HL-60/S4 (cell line): ENCODE measurements around the gene NLGN1.

Source experiments
- in situ Hi-C: fragments of 300-500 bp; cut with MboI; formaldehyde crosslinking; loops from 2 replicates; pipeline ENCODE4 v1.14.3; 2022; ENCODE audit warnings: low sequenced_read_pairs

Gene NLGN1

DNA sequence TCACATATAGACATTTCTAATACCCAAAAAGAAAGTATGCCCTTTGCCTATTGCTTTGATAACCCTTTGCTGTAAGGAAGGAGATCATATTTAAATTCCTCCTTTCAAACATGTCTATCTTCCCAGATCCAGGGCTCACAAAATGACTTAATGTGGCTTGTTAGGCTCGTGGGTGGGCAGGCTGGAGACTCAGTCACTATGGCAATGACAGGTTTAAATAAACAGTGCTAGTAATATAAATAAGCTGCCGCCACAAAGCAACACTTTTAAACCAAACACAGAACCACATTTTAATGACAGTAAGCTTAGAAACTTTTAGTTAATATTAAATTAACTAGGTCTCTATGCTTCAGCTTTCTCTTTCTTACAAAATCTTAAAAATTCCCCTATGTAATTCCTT lies 845.6 kb downstream of the NLGN1 start:
- in situ Hi-C loops: no loop called here

DNA sequence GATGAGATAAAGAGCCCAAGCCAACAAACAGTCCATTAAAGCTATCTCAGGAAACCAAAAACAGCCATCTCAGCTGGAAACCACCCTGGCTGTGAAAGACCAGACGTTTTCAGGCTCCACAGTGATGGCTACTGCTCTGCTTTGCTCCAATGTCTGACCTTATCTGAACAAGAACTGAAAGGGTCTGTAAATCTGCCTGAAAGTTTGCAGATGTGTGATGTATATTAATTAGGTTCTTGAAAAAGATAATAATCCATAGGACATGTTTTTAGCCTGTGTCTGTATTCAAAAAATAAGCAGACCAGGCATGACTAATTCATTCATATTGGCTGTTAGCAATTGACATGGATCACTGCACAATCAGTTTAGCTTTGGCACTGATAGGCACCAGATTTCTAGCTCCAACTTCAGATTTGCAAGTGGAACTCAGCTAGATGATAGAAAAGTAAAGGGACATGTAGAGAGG lies 850.2 kb downstream of the NLGN1 start:
- in situ Hi-C loops: no loop called here

DNA sequence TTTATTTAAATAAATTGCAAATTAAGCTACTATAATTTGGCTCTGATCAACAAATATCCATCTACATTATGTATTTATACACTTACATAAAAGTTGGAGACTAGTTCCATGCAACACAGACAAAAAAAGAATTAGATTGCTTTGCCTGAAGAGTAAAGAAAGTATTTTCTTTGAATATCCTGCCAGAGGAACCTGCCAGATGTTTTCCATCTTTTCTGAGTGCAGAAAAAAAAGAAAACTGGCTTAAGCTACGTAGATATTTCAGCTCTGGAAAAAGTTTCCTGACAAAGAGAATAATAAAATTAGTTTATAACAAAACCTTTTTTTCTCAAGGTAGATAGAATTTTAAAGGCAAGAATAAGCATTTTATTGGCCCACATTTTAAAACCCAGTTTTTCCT lies 854.1 kb downstream of the NLGN1 start:
- in situ Hi-C loops: no loop called here

DNA sequence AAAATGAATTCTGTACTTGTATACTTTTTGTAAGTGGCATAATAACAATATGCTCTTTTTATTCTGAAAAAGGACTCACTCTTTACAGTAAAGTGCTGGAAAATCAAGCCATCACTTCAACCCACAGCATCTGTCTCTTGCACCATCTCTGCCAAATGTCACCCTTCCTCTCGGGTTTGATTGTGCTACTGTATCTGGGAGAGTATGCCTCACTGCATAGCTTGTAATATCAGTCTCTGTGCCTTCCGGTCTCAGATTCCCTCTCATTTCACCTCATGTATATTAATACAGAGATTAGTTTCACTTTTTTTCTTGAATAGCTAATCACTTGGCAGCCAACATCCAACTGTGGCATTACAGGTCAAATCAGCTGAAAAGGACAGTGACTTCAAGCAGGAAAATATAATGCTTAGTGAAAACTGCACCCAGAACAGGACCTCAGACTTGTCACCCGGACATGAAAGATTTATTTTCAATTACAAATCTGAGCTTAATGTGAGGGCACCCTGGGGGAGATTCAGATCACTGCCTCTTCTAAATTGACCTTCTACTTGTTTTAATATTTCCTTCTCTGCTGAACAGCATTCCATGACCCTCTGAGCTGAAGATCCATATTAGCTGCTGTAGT lies 855.8 kb downstream of the NLGN1 start:
- in situ Hi-C loops: no loop called here

DNA sequence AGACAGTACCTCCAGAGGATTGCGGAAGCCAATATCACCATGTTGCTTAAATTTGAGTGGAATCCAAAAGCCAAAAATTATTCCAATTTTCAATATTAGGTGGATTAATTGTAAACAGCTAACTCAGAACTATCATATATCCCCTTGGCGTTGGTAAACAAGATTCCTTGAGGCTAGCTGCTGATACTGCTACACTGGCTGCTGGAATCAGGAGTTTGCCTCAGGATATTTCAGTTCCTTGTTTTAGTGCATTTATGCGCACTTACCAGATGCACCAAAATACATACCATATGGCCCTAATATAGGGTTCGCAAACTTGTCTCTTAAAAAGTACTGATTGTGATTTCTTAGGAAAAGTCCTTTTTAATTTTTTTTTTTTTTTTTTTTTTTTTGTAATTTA lies 856.4 kb downstream of the NLGN1 start:
- in situ Hi-C loops: no loop called here

DNA sequence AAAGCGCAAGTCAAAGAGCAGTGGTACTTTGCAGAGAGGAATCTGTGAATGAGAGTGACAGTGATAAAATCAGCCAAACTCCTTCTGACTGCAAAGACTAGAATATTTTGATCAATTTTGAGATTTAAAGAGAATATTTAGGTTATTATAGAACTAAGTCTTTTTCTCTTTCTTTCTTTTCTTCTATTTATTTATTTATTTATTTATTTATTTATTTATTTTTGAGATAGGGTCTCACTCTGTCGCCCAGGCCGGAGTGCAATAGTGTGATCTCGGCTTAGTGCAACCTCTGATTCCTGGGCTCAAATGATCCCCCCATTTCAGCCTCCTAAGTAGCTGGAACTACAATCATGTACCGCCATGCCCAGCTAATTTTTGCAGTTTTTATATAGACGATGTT lies 857.9 kb downstream of the NLGN1 start:
- in situ Hi-C loops: no loop called here

DNA sequence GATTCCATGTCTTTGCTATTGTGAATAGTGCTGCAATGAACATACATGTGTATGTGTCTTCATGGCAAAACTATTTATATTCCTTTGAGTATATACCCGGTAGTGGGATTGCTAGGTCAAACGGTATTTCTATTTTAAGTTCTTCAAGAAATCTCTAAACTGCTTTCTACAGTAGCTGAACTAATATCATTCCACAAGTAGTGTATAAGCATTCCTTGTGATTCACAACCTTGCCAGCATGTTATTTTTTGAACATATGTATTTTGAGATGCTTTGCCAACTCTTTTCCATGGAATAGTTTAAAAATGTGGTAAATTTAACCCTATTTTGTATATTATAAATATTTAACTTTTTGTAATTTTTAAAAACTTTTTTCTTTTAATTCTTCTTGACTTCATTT lies 868.9 kb downstream of the NLGN1 start:
- in situ Hi-C loops: no loop called here

DNA sequence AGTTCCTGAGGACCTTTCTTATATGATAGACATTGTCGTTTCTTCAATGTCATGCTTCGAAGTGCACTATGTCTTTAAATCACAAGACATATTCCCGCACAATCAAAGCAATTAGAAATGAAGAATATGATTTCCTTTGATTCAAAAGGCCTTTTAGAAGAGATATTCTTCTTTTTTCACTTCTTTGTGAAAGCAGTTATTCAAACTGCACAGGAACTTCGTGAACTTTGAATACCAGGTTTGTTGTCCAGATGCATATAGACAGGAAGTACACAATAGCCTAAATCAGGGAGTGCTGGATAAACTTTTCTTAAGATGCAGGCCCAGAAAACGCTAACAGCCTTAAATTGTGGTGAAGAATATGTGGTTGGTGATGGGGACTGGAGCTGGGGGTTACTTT lies 870.5 kb downstream of the NLGN1 start:
- in situ Hi-C loops: no loop called here

DNA sequence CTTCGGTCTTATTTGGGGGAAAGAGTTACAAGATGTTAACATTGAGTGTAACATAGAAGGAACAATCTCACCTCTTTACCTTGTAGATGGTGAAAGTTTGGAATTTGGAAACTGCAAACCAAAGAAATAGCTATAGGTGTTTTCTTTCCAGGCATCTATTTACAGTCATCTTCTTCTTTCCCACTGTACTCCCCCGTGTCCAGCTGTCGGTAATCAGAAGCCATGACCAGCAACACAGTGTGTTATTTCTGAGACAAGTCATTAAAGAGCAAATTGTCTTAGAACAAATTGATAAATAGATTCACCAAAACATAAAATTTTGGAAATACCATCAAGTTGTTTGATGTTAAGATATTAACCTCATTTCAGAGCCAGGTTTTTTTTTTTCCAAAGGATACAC lies 871.0 kb downstream of the NLGN1 start:
- in situ Hi-C loops: no loop called here

DNA sequence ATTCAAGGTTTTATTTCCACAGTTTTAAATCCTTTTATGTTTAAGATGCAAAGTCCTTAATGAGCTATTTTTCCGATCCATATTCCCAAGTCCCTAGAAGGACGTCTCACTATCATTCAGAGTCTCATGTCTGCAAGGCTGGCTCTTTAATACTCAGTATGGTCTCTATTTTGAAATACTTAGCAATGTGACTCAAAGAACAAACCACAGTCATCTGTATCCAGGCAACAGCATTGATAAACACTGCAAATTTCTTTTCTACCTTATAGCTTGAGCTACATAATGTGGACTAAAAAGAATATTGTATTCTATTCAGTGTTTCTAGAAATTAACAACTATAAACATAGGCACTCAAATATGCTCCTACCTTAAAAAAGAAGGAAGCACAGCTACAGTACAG lies 873.3 kb downstream of the NLGN1 start:
- in situ Hi-C loops: no loop called here

DNA sequence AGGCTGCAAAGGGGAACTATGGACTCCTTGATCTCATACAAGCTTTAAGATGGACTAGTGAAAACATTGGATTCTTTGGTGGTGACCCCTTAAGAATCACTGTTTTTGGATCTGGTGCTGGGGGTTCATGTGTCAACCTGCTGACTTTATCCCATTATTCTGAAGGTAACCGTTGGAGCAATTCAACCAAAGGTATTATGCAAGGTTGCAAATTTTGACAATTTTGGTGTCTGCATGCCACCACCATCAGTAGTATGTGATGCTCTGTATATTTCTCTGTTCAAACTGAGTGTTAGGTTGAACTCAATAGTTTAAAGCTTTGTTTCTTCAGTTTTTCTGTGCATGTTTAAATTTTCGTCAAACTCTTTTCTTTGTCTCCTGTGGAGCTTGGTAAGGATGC lies 877.8 kb downstream of the NLGN1 start:
- in situ Hi-C loops: no loop called here

DNA sequence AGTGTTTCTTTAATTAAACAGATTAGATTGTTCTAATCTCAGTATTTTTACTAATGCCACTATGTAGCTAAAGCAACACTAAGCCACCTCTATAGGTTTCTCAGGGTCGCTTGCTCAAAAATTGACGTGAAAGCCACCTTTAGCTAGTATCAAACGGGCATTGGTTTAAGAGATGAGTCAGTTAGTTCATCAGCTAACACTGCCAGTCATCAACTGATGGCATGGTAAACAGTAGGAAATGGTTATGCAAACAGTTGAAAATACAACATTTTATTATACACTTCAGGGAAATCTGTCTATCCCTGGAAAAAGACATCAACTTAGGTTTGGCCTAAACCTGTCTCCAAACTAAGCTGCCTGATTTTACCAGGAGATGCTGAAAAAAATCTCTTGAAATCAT lies 879.3 kb downstream of the NLGN1 start:
- in situ Hi-C loops: no loop called here

DNA sequence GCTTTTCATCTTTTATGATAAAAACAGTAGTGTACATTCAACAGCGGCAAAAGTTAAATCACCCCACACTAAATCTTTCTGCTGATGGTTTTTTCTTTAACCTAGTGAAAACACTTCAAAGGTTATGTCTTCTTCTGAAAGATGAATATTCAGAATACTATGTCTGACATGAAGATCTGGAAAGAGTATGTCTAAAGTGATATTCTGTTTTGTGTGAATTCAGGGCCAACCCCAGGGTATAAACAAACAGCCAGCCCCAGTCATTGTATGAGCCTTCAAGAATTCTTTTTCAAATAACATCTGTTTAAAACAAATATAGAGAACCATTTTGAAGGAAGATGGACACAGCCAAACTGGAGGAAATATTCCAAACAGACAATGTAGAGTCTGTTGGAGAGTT lies 880.5 kb downstream of the NLGN1 start:
- in situ Hi-C loops: no loop called here

DNA sequence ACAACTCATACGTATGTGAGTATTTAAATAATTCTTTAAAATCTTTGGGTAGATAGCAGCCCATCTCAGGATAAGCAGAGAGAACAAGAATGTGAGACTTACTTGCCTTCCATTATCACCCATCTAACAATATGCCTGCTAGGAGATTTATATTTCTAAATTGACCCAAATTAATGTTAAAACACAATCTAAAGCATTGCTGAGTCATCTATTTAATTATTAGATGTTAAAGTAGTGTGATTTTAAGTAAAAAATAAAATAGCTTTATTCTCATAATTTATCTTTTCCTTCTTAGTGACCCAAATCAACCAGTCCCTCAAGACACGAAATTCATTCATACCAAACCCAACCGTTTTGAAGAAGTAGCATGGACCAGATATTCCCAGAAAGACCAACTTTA lies 882.6 kb downstream of the NLGN1 start:
- in situ Hi-C loops: no loop called here

DNA sequence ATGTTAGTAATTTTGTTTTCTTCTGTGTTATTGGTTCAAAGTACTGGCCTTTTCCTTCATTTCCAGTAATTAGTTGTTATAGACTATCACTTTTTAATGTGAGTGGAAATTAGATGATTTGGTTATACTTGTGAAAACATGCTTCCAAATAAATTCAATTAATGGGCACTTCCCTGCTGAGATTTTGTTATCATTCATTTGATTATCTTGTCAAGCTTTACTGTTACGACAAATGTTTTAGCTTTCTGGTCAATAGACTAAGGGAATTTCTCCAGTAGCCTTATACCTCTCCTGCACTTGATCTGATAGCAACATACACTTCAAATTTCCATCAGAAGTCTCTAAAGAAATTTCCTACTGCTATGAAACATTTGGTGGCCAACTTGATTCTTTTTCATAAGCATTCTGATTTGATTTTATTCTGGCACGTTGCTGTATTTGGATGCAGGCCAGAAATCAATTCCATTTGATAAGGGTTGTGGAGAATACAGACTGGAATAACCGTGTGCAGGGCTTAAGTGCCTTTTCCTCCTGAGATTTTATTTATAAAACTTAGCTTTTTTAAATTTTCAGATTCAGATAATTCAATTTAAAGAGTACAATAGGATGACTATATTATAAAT lies 887.8 kb downstream of the NLGN1 start:
- in situ Hi-C loops: no loop called here

DNA sequence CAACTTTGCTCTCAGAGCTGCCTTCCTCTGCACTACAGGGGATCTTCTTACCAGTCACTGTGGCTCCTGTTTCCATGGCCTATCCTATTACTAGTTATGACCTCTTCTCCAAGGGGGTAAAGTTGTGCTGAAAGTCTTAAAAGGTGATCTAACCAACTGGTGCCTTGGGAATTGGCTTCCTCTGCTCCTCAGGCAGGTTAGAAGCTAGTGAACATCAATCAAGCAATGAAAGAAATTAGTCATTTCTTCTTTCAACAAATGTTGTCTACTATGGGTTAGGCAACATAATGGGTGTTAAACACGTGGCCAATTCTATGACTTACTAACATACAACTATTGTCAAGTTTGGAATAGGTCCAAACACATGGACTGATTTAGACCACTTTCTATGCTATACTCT lies 890.2 kb downstream of the NLGN1 start:
- in situ Hi-C loops: no loop called here

DNA sequence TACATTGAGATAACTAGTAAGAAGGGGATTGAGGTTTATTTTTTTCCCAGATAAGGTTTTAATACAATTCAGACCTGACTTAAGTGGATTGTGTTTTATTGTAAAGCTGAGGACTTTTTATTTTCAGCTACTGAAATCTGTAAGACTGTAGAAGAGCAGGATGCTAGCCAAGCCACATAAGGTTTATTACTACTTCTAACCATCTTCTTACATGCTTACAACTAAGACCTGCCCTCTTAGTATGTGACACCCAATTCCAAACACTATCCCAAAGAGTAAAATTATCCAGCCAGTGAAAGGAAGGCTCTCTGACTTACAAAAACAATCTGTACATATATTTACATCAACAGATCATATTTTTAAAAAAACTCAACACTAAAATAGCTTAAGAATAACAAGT lies 897.1 kb downstream of the NLGN1 start:
- in situ Hi-C loops: no loop called here

DNA sequence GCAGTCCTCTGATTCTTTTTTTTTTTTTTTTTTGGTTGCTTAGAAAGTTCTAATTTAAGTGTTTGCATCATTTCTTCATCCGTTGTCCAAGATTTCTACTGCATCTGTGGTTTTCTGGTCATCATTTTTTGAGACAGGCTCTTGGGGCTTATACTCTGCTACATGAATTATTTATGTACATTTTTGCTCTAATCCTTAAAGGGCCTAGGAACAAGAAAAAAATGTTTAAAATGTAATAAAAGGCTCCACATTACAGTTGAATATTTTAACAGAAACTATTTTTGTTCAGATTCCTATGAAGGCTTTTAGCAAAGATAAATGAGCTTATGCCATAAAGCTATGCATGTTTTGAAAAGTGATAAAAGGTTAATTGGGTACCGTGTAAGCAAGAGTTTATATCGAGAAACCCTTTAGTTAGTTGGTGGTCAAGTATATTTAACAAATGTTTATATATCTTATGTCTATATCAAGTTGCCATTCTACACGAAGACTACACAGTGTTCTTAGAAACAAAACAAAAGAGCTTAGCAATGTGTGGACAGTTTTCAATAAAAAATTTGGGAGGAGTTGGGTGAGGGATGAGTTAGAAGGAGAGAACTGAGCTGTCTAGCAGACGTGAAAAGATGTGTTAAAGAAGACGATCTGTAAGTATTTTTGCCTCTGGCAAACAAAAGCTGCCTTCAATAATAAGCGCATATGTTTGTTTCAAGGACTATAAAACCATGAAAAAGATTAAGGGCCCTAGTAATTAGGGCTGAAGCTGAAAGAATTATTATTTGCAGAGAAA lies 898.0 kb downstream of the NLGN1 start:
- in situ Hi-C loops: no loop called here

DNA sequence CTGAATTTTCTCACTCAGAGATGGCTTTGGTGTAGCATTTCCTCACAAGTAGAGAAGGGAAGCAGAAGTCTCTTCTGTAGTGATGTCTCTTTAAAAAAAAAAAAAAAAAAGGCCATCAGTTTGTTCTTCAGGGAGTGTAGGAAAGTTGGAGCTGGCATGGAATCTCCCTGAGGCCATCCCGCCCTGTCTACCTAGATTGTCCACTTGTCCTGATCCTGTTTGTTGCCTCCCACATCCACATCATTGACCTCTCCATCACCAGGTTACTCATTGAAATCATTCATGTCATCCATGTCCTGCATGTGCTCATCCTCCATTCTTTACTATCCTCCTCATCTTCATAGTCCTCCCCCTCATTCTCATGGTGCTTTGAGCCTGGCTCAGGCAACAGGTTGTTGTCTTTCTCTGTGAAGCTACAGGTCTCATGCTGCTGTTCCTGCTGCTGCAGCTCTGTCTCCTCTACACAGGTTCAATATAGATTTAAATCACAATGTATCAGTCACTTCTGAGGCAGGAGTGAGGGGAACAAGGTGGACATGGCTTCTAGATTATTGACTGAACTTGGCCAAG lies 905.3 kb downstream of the NLGN1 start:
- in situ Hi-C loops: no loop called here

DNA sequence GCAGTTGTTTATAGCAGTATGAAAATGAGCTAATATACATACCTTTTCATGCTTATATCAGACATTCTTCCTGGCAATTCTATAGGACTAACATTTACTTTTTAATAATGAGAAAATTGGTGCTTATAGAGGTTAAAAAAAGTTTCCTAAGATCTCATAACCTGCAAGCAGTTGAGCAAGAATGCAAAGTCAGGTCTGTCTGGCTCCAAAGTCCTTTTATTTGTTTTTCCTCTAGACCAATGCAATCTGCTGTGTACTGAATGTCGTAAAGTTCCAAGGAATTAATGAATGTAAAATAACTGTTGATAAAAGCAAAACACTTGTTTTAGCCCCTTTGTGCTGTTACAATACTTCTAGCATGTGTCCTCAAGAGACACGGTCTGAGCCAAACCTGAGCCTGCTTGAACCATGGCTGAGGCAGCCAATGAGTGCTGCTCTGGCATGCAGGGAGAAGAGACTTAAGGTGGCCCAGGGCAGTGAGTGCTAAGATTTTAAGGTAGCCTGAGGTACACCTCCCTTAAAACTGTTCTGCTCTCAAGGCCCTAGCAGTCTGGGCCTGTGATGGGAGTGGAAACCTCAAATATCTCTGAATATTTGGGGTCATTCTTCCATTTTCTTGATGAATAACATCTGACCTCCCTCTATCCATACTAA lies 906.5 kb downstream of the NLGN1 start:
- in situ Hi-C loops: no loop called here

DNA sequence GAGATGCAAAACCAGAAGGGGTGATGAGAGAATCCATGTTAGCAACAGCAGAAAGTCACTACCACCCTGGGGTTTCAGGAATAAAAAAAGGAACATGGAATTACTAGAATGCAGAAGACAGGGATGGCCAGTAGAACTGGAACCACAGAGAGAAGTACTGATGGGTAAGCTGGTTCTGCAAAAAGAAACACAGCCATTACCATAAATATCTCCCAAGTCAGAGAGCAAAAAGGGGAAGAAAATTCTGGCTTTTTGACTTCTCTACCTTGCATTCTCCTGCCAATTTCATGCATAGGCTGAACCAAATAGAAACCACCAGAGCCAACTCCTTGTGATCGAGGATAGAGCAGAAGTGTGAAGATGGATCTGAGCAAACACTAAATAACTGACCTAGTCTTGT lies 911.2 kb downstream of the NLGN1 start:
- in situ Hi-C loops: no loop called here
